ENCODE measurements around the gene ENDOV. TPM values are rescaled to one million over a fixed set of nuclear protein-coding genes. Genes with fewer than 3 reads are reported as not detected.
A peak's percentile ranks its signal among the peaks of the same experiment; 100 is the strongest.

The ENDOV gene
- total and polyA plus RNA-seq, 2 donors (not counting 3 experiments of a cell fraction or from before 2014, with no cell fraction given), result 20.4 to 25.9 TPM

- no peak overlapping the region for H3K4me2 ChIP-seq (ENCODE audit: insufficient read depth, low read length)
- H3K27ac ChIP-seq (ENCODE audit: insufficient read depth, low read depth, low read length), result no peak overlapping the region
- no peaks in the 10 kb centered on the region for H4K20me1 ChIP-seq (replicated peaks; ENCODE audit: control insufficient read depth, extremely low read depth, insufficient read depth, low read length)
- H2AFZ ChIP-seq (ENCODE audit: low read depth, low read length), result no peak overlapping the region
- H3K9me3 ChIP-seq (replicated peaks; ENCODE audit: control insufficient read depth, insufficient read depth, low read length), result no peaks in the 10 kb centered on the region
- no peaks in the 10 kb centered on the region for H3K36me3 ChIP-seq (ENCODE audit: control insufficient read depth in 2 of 2, extremely low read depth in 1 of 2, insufficient read depth in 2 of 2, low read length in 2 of 2)
- no peaks in the 10 kb centered on the region for H3K9me1 ChIP-seq (replicated peaks; ENCODE audit: control insufficient read depth, extremely low read depth, insufficient read depth, low read length)
- H3K4me1 ChIP-seq (ENCODE audit: control insufficient read depth, extremely low read depth, insufficient read depth, low read length), result no peaks in the 10 kb centered on the region
- BruUV-seq (replicated peaks), result no TSS peak
- dilution Hi-C loops (cut with MboI; ENCODE audit: extremely low pct_ligation_motif_present, low sequenced_read_pairs) (no loop called here), intact Hi-C loops (cut with micrococcal nuclease) (loop anchor here (1.0 kb wide), 1 partner anchor 13 kb away; no protein-coding TSS in a partner anchor)
- H3K4me3 ChIP-seq (replicated peaks in 1 of 3; ENCODE audit: insufficient read depth in 1 of 3, low read depth in 1 of 3, low read length in 3 of 3), result no peak overlapping the region
- no peaks in the 10 kb centered on the region for H3K27me3 ChIP-seq (ENCODE audit: control insufficient read depth in 2 of 2, insufficient read depth in 2 of 2, low read length in 2 of 2)
- peak; percentile 11 for DNase-seq (ENCODE audit: low read depth, low spot score)
- H3K79me2 ChIP-seq (ENCODE audit: control insufficient read depth, insufficient read depth, low read length), result no peaks in the 10 kb centered on the region
- ChIA-PET CTCF (no interaction called here), POLR2A (no interaction called here)
- H3K9ac ChIP-seq (replicated peaks; ENCODE audit: extremely low read depth, insufficient read depth, low read length), result no peak overlapping the region
- TF ChIP-seq CTCF (IDR thresholded peaks at IDR 0.05; ENCODE audit: extremely low read depth in 1 of 2, insufficient read depth in 1 of 2, low read depth in 1 of 2, low read length in 2 of 2), result no peak
- no peak for TF ChIP-seq POLR2AphosphoS5 (IDR thresholded peaks at IDR 0.05; ENCODE audit: insufficient read depth, low read depth, low read length)
- TF ChIP-seq JUN (IDR thresholded peaks at IDR 0.05; ENCODE audit: borderline replicate concordance, insufficient read depth, insufficient read length, low read depth), result no peak
- TF ChIP-seq POLR2A (IDR thresholded peaks at IDR 0.05; ENCODE audit: low read depth, low read length), result no peak
- TF ChIP-seq MAX (IDR thresholded peaks at IDR 0.05; ENCODE audit: insufficient read depth, insufficient read length), result no peak
- TF ChIP-seq EZH2 (IDR thresholded peaks at IDR 0.05; ENCODE audit: borderline replicate concordance, low read depth, low read length, severe bottlenecking), result no peak
- TF ChIP-seq MYC (IDR thresholded peaks at IDR 0.05; ENCODE audit: low read depth, low read length), result no peak
- TF ChIP-seq FOS (IDR thresholded peaks at IDR 0.05; ENCODE audit: borderline replicate concordance, insufficient read depth, low read length), result no peak
- no peak for TF ChIP-seq GATA2 (IDR thresholded peaks at IDR 0.05; ENCODE audit: insufficient read depth, insufficient read length, low read depth, low read length)
- no peak for FAIRE-seq
Observed at GRCh38 chr17:80441133-80441578, 26.2 kb downstream of the ENDOV start.

Measured in endothelial cell of umbilical vein (primary cell).